GF-D8 (cell line): Measurements from ENCODE around the gene CCNC.
A peak's percentile ranks its signal among the peaks of the same experiment; 100 is the strongest.

Experiments
- DNase-seq: peaks from one replicate; lab custom pipeline; 2025; lab: John Stamatoyannopoulos, UW

The CCNC gene

GRCh38 chr6:99548706-99549105 lies 19.8 kb downstream of the CCNC start:
- DNase-seq: no peak

GRCh38 chr6:99547526-99547925 lies 20.9 kb downstream of the CCNC start:
- DNase-seq: no peak

GRCh38 chr6:99545442-99545841 lies 23.0 kb downstream of the CCNC start:
- DNase-seq: no peak

- DNase-seq: no peak
Observed at GRCh38 chr6:99543968-99544367, 24.5 kb downstream of the CCNC start.

DNA sequence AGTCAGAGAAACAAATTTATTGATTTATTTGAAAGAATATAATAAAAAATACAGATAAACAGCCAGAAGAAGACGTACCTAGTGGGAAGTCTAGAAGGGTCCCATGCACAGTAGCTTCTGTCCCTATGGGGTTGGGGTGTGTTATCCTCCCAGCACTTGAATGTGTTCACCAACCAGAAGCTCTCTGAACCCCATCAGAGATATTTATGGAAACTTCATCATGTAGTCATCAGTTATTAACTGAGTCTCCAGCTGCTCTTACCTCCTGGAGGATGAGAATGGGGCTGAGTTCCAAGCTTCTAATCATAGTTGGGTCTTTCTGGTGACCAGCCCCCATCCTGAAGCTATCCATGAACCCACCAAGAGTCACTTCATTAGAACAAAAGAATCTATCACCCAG lies 37.8 kb downstream of the CCNC start:
- no peak for DNase-seq

- no peak for DNase-seq
Observed at GRCh38 chr6:99522531-99522930, 45.9 kb downstream of the CCNC start.

- DNase-seq: no peak
Observed at GRCh38 chr6:99521633-99522151, 46.8 kb downstream of the CCNC start.

DNA sequence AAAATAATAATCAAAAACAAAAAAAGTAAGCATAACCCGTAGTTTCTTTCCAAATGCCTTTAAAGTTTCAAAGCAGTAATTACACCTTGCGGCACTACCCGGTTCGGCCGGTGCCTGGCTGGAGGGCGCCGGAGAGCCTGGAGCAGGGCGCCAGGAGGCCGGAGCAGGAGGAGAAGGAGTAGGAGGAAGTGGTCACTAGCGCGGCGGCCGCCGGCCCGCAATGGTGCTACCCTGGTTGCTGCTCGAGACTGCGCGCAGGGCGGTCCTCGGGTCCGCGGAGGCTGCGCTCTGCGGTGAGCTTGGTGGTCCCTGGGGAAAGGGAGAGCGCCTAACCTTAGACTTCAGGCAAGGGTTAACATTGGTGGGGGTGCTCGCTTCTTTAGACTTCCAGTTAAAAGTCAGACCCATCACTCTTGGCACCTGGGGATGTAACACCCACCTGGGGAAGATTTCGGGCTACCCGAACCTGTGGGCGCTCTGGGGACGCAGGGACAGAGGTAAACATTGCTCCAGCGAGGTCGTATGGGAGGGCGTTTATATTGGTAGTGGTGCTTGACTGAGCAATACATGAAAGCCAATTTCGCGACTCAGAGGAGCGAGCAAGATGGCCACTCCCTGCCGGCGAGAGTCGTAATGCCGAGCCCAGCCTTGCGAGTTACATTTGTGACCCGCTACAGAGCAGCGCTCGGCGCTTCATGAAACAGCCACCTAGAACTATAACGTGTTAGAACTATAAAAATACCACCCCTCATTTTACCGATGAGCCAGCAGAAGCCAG lies 47.4 kb downstream of the CCNC start:
- peak; percentile 76 for DNase-seq

- DNase-seq: no peak
Observed at GRCh38 chr6:99519446-99519845, 49.0 kb downstream of the CCNC start.

- no peak for DNase-seq
Observed at GRCh38 chr6:99514089-99514488, 54.4 kb downstream of the CCNC start.

- DNase-seq: no peak
Observed at GRCh38 chr6:99512033-99512432, 56.4 kb downstream of the CCNC start.

- no peak for DNase-seq
Observed at GRCh38 chr6:99507648-99508047, 60.8 kb downstream of the CCNC start.

- DNase-seq: no peak
Observed at GRCh38 chr6:99501762-99502161, 66.7 kb downstream of the CCNC start.

- no peak for DNase-seq
Observed at GRCh38 chr6:99498421-99498820, 70.0 kb downstream of the CCNC start.

DNA sequence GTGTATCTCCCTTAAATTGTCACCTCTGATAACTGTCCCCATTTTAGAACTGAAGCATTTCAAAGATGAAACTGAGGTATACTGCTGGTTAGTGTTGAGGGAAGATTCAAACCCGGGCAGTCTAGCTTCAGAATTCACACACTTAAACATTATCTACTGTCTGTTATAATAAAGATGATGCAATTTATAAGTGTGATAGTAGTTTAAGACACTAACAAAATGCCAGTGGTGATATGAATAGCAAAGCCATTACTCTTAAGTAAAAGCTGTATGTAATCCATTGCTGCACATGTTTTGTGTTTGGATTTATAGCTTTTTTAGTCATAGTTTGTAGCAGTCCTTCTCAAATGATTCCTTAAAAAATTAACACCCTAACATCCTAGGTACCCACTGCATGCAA lies 73.0 kb downstream of the CCNC start:
- no peak for DNase-seq
